ENCODE measurements around the gene PTPRN2.

The PTPRN2 gene

DNA sequence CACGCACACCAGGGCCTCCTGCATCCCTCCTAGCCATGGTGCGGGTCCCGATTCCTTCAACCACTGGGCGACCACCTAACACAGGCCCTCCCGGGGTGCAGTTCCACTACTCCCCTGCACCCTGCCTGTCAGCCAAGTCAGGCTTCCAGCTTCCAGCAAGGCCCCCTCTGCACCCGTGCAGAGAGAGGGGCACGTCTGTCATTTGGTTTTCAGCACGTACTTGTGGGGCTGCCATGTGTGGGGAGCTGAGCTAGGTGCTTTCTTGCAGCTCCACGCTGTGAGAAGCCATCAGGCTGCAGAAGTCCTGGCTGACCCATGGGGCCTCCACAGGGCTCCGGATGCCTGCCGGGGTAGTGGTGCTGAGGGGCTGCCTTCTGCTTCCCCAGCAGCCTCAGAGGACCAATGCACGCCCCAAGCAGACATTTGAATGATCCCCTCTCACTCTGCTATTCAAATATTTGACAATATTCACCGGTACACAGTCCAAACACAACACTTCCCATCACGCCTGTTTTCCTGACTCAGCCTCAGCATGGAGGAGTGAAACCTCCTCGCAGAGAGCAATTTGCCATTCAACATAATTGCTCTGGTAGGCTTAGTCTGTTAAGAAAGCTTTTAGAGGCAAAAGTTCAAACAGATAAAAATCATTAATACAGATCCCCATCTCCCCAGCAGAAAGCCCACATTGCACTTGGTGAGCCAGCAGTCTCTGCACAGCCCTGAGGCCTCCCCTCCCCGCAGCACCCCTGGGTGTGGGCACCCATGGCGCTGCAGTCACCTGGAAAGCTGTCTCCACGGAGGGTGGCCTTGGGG is 449.9 kb downstream of the PTPRN2 start:
- H3K4me2 ChIP-seq (ENCODE audit: low read length) = no peak overlapping the region
- H3K4me3 ChIP-seq (ENCODE audit: low read depth, low read length) = no peak overlapping the region
- TF ChIP-seq, protein P1, sequence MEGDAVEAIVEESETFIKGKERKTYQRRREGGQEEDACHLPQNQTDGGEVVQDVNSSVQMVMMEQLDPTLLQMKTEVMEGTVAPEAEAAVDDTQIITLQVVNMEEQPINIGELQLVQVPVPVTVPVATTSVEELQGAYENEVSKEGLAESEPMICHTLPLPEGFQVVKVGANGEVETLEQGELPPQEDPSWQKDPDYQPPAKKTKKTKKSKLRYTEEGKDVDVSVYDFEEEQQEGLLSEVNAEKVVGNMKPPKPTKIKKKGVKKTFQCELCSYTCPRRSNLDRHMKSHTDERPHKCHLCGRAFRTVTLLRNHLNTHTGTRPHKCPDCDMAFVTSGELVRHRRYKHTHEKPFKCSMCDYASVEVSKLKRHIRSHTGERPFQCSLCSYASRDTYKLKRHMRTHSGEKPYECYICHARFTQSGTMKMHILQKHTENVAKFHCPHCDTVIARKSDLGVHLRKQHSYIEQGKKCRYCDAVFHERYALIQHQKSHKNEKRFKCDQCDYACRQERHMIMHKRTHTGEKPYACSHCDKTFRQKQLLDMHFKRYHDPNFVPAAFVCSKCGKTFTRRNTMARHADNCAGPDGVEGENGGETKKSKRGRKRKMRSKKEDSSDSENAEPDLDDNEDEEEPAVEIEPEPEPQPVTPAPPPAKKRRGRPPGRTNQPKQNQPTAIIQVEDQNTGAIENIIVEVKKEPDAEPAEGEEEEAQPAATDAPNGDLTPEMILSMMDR (IDR thresholded peaks at IDR 0.05) = no peak
- H3K27ac ChIP-seq = no peak overlapping the region
- no peak overlapping the region for H2AFZ ChIP-seq
- H3K4me1 ChIP-seq = no peaks in the 10 kb centered on the region
- H3K79me2 ChIP-seq = no peaks in the 10 kb centered on the region
- no peaks in the 10 kb centered on the region for H3K9me3 ChIP-seq (ENCODE audit: control insufficient read depth, low read length)
- H3K9ac ChIP-seq = no peak overlapping the region
- H3K27me3 ChIP-seq (ENCODE audit: control insufficient read depth, insufficient read depth, low read length) = no peaks in the 10 kb centered on the region
- no peaks in the 10 kb centered on the region for H3K36me3 ChIP-seq (ENCODE audit: control insufficient read depth, insufficient read depth, low read length)

DNA sequence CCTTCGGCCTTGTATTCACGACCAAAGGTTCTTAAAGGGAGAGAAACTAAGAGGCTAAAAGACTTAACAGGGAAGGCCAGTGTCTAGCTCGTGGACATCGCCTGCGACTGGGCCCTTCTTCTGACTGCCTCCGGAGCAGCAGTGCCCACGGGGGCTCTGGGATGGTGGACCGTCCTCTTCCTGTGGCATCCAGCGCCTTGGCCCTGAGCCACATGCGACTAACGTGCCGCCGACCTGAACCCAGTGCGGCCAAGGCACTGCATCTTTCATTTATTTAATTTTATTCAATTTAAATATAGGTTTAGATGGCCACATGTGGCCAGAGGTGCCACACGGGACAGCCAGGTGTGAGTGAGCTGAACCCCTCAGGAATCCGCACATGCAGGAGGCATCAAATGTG is 451.7 kb downstream of the PTPRN2 start:
- Histone ChIP-seq H3K9me3 (ENCODE audit: control insufficient read depth, low read length) (no peaks in the 10 kb centered on the region), H3K79me2 (no peaks in the 10 kb centered on the region), H3K4me2 (ENCODE audit: low read length) (no peak overlapping the region), H3K27me3 (ENCODE audit: control insufficient read depth, insufficient read depth, low read length) (no peaks in the 10 kb centered on the region), H3K9ac (no peak overlapping the region), H2AFZ (no peak overlapping the region), H3K4me3 (ENCODE audit: low read depth, low read length) (no peak overlapping the region), H3K27ac (no peak overlapping the region), H3K4me1 (no peaks in the 10 kb centered on the region), H3K36me3 (ENCODE audit: control insufficient read depth, insufficient read depth, low read length) (no peaks in the 10 kb centered on the region)
- TF ChIP-seq, protein P1 (IDR thresholded peaks at IDR 0.05) = no peak

DNA sequence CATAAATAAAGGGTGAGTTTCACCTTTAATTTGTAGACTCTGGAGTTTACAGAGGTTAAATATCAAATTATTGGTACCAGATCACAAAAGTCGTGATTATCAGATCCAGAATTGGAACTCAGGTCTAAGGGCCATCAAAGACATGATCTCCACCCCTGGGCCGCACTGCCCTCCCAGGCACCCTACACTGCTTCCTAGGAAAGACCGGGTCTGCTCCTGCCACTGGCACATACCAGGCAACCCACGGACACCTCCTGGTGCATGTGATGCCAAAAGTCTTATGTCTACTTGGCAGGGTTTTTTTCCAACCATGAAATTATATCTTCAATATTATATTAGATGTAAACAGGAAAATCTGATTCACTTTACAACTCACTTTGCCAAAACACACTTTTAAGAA is 452.8 kb downstream of the PTPRN2 start:
- Histone ChIP-seq H3K27ac (no peak overlapping the region), H3K4me2 (ENCODE audit: low read length) (no peak overlapping the region), H3K79me2 (no peaks in the 10 kb centered on the region), H3K9me3 (ENCODE audit: control insufficient read depth, low read length) (no peaks in the 10 kb centered on the region), H3K27me3 (ENCODE audit: control insufficient read depth, insufficient read depth, low read length) (no peaks in the 10 kb centered on the region), H3K9ac (no peak overlapping the region), H3K4me1 (no peaks in the 10 kb centered on the region), H3K4me3 (ENCODE audit: low read depth, low read length) (no peak overlapping the region), H2AFZ (no peak overlapping the region), H3K36me3 (ENCODE audit: control insufficient read depth, insufficient read depth, low read length) (no peaks in the 10 kb centered on the region)
- TF ChIP-seq, protein P1 (IDR thresholded peaks at IDR 0.05) = no peak

DNA sequence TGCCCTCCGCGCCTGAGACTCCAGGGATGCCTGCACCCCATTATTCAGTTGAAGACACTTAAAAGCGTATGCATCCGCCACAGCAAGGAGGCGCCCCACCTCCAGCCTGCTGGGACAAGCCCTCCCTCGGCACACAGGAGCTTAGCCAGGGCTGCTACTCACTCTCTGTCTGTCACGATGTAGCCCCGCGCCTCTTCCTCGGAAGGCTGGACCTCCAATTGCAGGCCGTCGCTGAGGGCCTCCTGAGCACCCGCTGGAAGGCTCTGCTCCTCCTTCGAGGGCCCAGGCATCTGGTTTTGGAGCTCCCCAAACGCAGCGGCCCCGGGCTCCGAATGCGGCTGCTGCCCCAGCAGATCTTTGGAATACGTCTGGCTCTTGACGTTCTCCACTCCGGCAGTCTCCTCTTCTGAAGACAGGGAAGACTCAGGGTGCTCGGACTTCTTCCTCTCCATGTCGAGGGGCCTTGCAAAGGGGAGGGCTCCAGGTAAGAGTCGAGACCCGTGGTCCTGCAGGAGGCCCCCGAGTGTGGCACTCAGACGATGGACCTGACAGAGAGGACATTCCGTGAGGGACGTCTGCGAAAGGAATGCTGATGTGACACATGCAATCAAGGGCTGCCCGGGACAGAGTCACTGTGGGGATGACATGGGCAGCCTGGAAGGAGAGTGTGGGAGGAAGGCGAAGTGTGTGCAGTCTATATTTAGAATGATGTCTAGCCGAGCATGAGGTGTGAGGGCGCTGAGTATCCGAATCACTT is 453.9 kb downstream of the PTPRN2 start:
- Histone ChIP-seq H3K79me2 (no peaks in the 10 kb centered on the region), H3K9me3 (ENCODE audit: control insufficient read depth, low read length) (no peaks in the 10 kb centered on the region)
- TF ChIP-seq, protein P1 (IDR thresholded peaks at IDR 0.05) = no peak

More for the DNA sequence above, 453.9 kb downstream of the PTPRN2 start:
- no peaks in the 10 kb centered on the region for H3K4me1 ChIP-seq
- H2AFZ ChIP-seq = no peak overlapping the region
- H3K36me3 ChIP-seq (ENCODE audit: control insufficient read depth, insufficient read depth, low read length) = no peaks in the 10 kb centered on the region
- no peak overlapping the region for H3K4me2 ChIP-seq (ENCODE audit: low read length)
- H3K4me3 ChIP-seq (ENCODE audit: low read depth, low read length) = no peak overlapping the region
- H3K27ac ChIP-seq = no peak overlapping the region
- no peaks in the 10 kb centered on the region for H3K27me3 ChIP-seq (ENCODE audit: control insufficient read depth, insufficient read depth, low read length)
- no peak overlapping the region for H3K9ac ChIP-seq

All from parathyroid adenoma (tissue), 2 donors.